Heart right ventricle (tissue), 16 donors: ENCODE results near the gene TMEM151B. TPM values are rescaled to one million over a fixed set of nuclear protein-coding genes. Genes with fewer than 3 reads are reported as not detected.

Source experiments
- ATAC-seq, 8 donors: fragments of 200-7000 bp; cut with Tn5 transposase; one replicate each; pipeline ENCODE4 v1.9.1; 2020; ENCODE audit warnings: mild to moderate bottlenecking in 8 of 8, moderate library complexity in 8 of 8, moderate number of reproducible peaks in 1 of 8
- DNase-seq, 2 donors: peaks; one replicate each; pipeline ENCODE4 v3.0.0-alpha.2; 2020
- H3K27ac ChIP-seq, 10 donors: fragments of 200-600 bp; sonication (generic) in 2 of 10; one replicate each; pipeline versions ENCODE4 v1.5.0 to v1.8.0; 2020 to 2022; ENCODE audit warnings: mild to moderate bottlenecking in 3 of 10
- H3K27me3 ChIP-seq, 7 donors: fragments of 200-600 bp; one replicate each; pipeline ENCODE4 v1.8.0; 2021 to 2022; ENCODE audit warnings: mild to moderate bottlenecking in 2 of 7
- H3K36me3 ChIP-seq, 9 donors: fragments of 200-600 bp; sonication (generic) in 1 of 9; one replicate each; pipeline versions ENCODE4 v1.5.0 to v1.8.0; 2020 to 2022; ENCODE audit warnings: mild to moderate bottlenecking in 2 of 9
- H3K4me1 ChIP-seq, 9 donors: fragments of 200-600 bp; sonication (generic) in 1 of 9; one replicate each; pipeline versions ENCODE4 v1.5.0 to v1.8.0; 2020 to 2022; ENCODE audit warnings: mild to moderate bottlenecking in 4 of 9
- H3K4me3 ChIP-seq, 10 donors: fragments of 200-600 bp; sonication (generic) in 2 of 10; one replicate each; pipeline versions ENCODE4 v1.5.0 to v1.8.0; 2020 to 2022; ENCODE audit warnings: mild to moderate bottlenecking in 7 of 10, moderate library complexity in 2 of 10
- H3K9me3 ChIP-seq, 11 donors: fragments of 200-600 bp in 10 of 11; sonication (generic) in 2 of 11; one replicate each; pipeline versions ENCODE4 v1.5.0 to v1.8.0; 2013 to 2022; ENCODE audit warnings: mild to moderate bottlenecking in 2 of 11, control low read depth in 1 of 11, moderate library complexity in 1 of 11
- CTCF ChIP-seq, 9 donors: fragments of 200-600 bp; sonication (generic) in 2 of 9; IDR thresholded peaks; one replicate each; pipeline versions ENCODE4 v1.5.0 to v1.8.0; 2021 to 2022; ENCODE audit warnings: antibody characterized with exemption in 9 of 9, mild to moderate bottlenecking in 5 of 9, moderate library complexity in 1 of 9
- WGBS, 2 donors: extraction: QIAGEN DNeasy Blood & Tissue Kit; methylation state at CpG; one replicate each; pipeline ENCODE4 v1.1.7; 2013; ENCODE audit warnings: inconsistent platforms in 1 of 2; 5-methylcytosine and 5-hydroxymethylcytosine counted together
- intact Hi-C, 10 donors: fragments of 100-400 bp; cut with DNase I; formaldehyde crosslinking; loops; one replicate each; pipeline versions ENCODE4 v1.11.1 to v1.14.2; 2022
- polyA plus RNA-seq, 2 donors: library from polyadenylated mRNA; stranded (reverse); fragments of 200-250 nt; gene quantifications; one replicate each; pipeline ENCODE4 v1.2.3, GENCODE V29; 2013
- total RNA-seq, 10 donors: library from RNA; stranded (reverse); fragmentation: NEBNext Ultra II Directional in 3 of 10; extraction: Animal tissue kit (Norgen Biotek cat#: 25700) in 3 of 10; gene quantifications; one replicate each; pipeline versions ENCODE4 v1.2.1 to v1.2.4, GENCODE V29; 2021 to 2023
- donor health status: Arrhythmogenic right ventricular cardiomyopathy.
- donor health status: ischemic (EF 13 %, LVEDD 7.1; RV severe dilation, severe dysfunction).
- donor health status: healthy with polysubstance abuse.
- donor health status: DM: no; HTN: yes; CAD: no.
- donor health status: DM: no; HTN: no; CAD: no.
- donor health status: ischemic (EF 25% LVEDD 6.9; RV normal size, moderate dysfunction).
- donor health status: ischemic (EF 25% LVEDD 5.7; RV mildly dilated, moderate dysfunction).
- donor health status: healthy.
- donor health status: DM: yes; HTN: yes; CAD: no.
- donor health status: Ischemic cardiomyopathy.
- donor health status: ischemic (EF 35%, LVEDD 5.7; RV mildly dilated, moderate dysfunction).
- donor health status: nonischemic (EF 11% LVEDD 7.7; RV severe dilation, severe dysfunction).
- donor health status: DM: yes; HTN: yes; CAD: no.
- donor health status: PGD.
- donor health status: ischemic (EF 29% LVEDD 5.4; RV normal size, mild dysfunction).
- donor health status: nonischemic (EF 23%, LVEDD 6.1; RV moderate dilation, normal function).

The TMEM151B gene
- total and polyA plus RNA-seq, 12 donors: 0.09 to 2.2 (median 0.43) TPM; not detected in 4

DNA sequence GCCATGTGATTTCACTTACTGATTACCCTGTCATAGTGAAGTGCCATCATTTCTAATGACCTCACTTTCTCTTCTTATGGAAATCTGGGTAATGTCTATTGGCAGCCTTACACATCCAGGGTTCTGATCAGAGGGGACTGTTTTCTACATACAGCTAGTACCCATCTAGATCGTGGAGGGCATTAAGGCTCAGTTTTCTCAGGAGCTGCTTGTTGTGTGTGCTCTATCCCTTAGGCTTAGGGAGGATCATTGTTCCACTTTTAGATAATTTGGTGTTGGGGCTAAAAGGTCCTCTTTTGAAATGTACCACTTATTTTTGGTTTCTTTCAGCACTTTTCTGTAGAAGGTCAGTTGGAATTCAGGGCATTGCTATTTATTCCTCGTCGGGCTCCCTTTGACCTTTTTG, 19.5 kb upstream of the TMEM151B start:
- H3K27ac ChIP-seq: peak overlapping the region in 2 of 10 donors; percentile 2 to 37
- H3K27me3 ChIP-seq: no peaks in the 10 kb centered on the region
- WGBS, 2 donors: 69 to 74% methylated on average over 3 of the region's 3 CpGs
- no peak for TF ChIP-seq CTCF (IDR thresholded peaks at IDR 0.05)
- peaks cover 8 to 78% (median 44%) of the 10 kb centered on the region in 9 donors for H3K4me1 ChIP-seq
- intact Hi-C loops: loop anchor here in 1 of 10 donors (10.0 kb wide), 1 partner anchor 156 kb away; no protein-coding TSS in a partner anchor
- peaks cover 6 to 80% (median 66%) of the 10 kb centered on the region in 9 donors for H3K36me3 ChIP-seq
- no peaks in the 10 kb centered on the region for H3K9me3 ChIP-seq
- ATAC-seq (no peak), DNase-seq (no peak)
- H3K4me3 ChIP-seq: no peak overlapping the region

- TF ChIP-seq CTCF (IDR thresholded peaks at IDR 0.05): no peak
- no peak for DNase-seq
- Histone ChIP-seq H3K4me3 (no peak overlapping the region), H3K27me3 (no peaks in the 10 kb centered on the region), H3K27ac (no peak overlapping the region), H3K9me3 (no peaks in the 10 kb centered on the region), H3K36me3 (peaks cover 6 to 86% (median 66%) of the 10 kb centered on the region in 9 donors), H3K4me1 (peaks cover 14 to 84% (median 54%) of the 10 kb centered on the region in 9 donors)
- WGBS, 2 donors: 90 to 92% methylated on average over 14 of the region's 14 CpGs
- intact Hi-C loops: loop anchor here in 1 of 10 donors (10.0 kb wide), 1 partner anchor 157 kb away; no protein-coding TSS in a partner anchor
- no peak for ATAC-seq
Measured at GRCh38 chr6:44251576-44252524, 18.4 kb upstream of the TMEM151B start.

DNA sequence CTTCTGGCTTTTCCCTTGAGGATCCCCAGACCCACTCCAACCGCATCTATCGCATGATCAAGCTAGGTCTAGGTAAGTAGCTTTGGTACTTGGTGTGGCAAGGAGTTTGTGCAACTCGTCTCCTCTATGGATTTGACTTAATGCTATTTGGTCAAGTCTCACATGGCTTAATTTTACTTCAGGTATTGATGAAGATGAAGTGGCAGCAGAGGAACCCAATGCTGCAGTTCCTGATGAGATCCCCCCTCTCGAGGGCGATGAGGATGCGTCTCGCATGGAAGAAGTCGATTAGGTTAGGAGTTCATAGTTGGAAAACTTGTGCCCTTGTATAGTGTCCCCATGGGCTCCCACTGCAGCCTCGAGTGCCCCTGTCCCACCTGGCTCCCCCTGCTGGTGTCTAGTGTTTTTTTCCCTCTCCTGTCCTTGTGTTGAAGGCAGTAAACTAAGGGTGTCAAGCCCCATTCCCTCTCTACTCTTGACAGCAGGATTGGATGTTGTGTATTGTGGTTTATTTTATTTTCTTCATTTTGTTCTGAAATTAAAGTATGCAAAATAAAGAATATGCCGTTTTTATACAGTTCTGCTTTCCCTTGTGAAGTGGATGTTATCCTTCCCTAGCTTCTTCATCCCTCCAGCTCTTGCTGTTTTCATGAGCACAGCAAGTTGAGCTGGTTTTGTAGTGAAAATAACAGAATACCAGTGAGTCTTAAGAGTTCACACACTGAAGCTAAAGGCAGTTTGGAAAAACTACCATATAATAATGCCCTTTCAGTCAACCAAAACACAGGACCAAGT, 16.7 kb upstream of the TMEM151B start:
- no peak for DNase-seq
- WGBS, 2 donors: 68% methylated on average over 10 of the region's 10 CpGs

More for the DNA sequence above, 16.7 kb upstream of the TMEM151B start:
- TF ChIP-seq CTCF (IDR thresholded peaks at IDR 0.05): peak in 8 of 9 donors; percentile 10 to 54 (median 44)
- intact Hi-C loops: loop anchor here in 1 of 10 donors (10.0 kb wide), 1 partner anchor 159 kb away; no protein-coding TSS in a partner anchor
- Histone ChIP-seq H3K27ac (no peak overlapping the region), H3K4me3 (no peak overlapping the region), H3K9me3 (no peaks in the 10 kb centered on the region), H3K4me1 (peaks cover 17 to 87% (median 49%) of the 10 kb centered on the region in 9 donors), H3K27me3 (no peaks in the 10 kb centered on the region), H3K36me3 (peaks cover 6 to 81% (median 66%) of the 10 kb centered on the region in 9 donors)
- ATAC-seq: no peak
